ENCODE data around the gene IFTAP.

DNA sequence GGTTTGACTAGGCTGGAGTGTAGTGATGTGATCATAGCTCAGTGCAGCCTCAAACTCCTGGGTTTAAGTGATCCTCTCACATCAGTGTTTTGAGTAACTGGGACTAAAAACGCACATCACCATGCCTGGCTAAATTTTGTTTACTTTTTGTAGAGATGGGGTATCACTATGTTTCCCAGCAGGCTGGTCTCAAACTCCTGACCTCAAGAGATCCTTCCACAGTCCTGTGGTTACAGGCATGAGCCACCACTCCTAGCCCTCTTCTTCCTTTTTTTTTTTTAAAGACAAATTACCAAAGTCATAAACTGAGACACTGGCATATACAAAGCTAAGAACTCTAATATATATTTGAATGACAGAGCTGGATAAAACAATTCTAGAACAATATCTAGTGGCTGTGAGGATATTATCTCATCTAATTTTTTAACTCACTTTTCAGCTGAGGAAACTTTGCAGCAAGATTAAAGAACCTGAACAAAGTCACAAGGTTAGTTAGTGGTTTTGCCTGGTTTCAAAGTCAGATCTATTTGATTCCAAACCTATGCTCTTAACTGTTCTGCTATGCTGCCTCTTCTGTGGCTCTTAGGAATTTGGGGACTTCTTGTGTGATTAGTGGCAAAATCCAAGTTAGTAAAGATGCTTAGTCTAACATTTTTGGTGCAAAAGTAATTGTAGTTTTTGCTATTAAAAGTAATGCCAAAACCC lies 99.0 kb downstream of the IFTAP start:
- TF ChIP-seq YY1 (IDR thresholded peaks at IDR 0.05; ENCODE audit: insufficient read depth, insufficient read length), result no peak
- TF ChIP-seq SUZ12 (IDR thresholded peaks at IDR 0.05; ENCODE audit: extremely low read depth, insufficient read depth, insufficient read length), result no peak

Measured in NT2/D1 (cell line).